NOMO-1 treated with DMSO at 0.1 percent for 48 hours (cell line): ENCODE results near the gene SLC29A4.
"Not testable (repeated sequence)": the region's sequence is repeated elsewhere in the genome, so short reads cannot be mapped to it uniquely, and the experiment has no call there.

Source experiments
- DNase-seq: peaks from one replicate; lab custom pipeline; 2025; ENCODE audit not compliant: unreplicated experiment; lab: John Stamatoyannopoulos, UW

The SLC29A4 gene

GRCh38 chr7:5320802-5321396, 38.2 kb downstream of the SLC29A4 start:
- no peak for DNase-seq

- no peak for DNase-seq
These were observed 40.1 kb downstream of the SLC29A4 start for GRCh38 chr7:5322621-5323410.

GRCh38 chr7:5323800-5324781, 41.3 kb downstream of the SLC29A4 start:
- DNase-seq, result not testable (repeated sequence)

- no peak for DNase-seq
These were observed 42.2 kb downstream of the SLC29A4 start for GRCh38 chr7:5324961-5325360.

- no peak for DNase-seq
These were observed 47.5 kb downstream of the SLC29A4 start for GRCh38 chr7:5330288-5330687.

GRCh38 chr7:5332579-5332978, 49.8 kb downstream of the SLC29A4 start:
- no peak for DNase-seq

- no peak for DNase-seq
These were observed 50.6 kb downstream of the SLC29A4 start for GRCh38 chr7:5333121-5334045.

- no peak for DNase-seq
These were observed 51.9 kb downstream of the SLC29A4 start for GRCh38 chr7:5334671-5335070.

GRCh38 chr7:5337047-5337446, 54.3 kb downstream of the SLC29A4 start:
- no peak for DNase-seq

GRCh38 chr7:5339955-5340354, 57.2 kb downstream of the SLC29A4 start:
- no peak for DNase-seq

- no peak for DNase-seq
These were observed 59.9 kb downstream of the SLC29A4 start for GRCh38 chr7:5342631-5343030.

- no peak for DNase-seq
These were observed 61.1 kb downstream of the SLC29A4 start for GRCh38 chr7:5343884-5344283.

GRCh38 chr7:5344342-5344741, 61.6 kb downstream of the SLC29A4 start:
- no peak for DNase-seq

- DNase-seq, result no peak
These were observed 62.4 kb downstream of the SLC29A4 start for GRCh38 chr7:5345171-5345570.

GRCh38 chr7:5345671-5346070, 62.9 kb downstream of the SLC29A4 start:
- DNase-seq, result no peak

- no peak for DNase-seq
These were observed 65.6 kb downstream of the SLC29A4 start for GRCh38 chr7:5348134-5349004.

GRCh38 chr7:5349005-5349380, 66.2 kb downstream of the SLC29A4 start:
- no peak for DNase-seq

- no peak for DNase-seq
These were observed 66.9 kb downstream of the SLC29A4 start for GRCh38 chr7:5349437-5350173.

GRCh38 chr7:5350174-5350463, 67.4 kb downstream of the SLC29A4 start:
- DNase-seq, result no peak
